ENCODE data around the gene TTBK2. TPM values are rescaled to one million over a fixed set of nuclear protein-coding genes. Genes with fewer than 3 reads are reported as not detected.

The TTBK2 gene
- total RNA-seq, 1 experiment from 2014 or later, result 10.6 TPM

DNA sequence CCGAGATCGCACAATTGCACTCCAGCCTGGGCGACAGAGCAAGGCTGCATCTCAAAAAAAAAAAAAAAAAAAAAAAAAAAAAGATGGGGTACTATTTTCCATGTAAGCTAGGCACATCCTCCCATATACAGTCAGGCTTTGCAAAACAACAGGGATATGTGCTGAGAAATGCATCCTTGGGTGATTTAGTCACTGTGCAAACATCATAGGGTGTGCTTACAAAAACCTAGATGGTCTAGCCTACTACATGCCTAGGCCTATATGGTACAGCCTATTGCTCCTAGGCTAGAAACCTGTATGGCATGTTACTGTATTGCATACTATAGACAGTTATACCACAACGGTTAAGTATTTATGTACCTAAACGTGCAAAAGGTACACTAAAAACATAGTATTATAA, 75.0 kb downstream of the TTBK2 start:
- no peak for DNase-seq (ENCODE audit: low read depth, low spot score)
- RAD21 ChIA-PET (ENCODE audit: low non-redundant PET in 1 of 2, low total read pairs in 2 of 2, uncharacterized antibody in 2 of 2, unreplicated experiment in 2 of 2), result no interaction called here
- POLR2A ChIA-PET, result no interaction called here

More for the DNA sequence above, 75.0 kb downstream of the TTBK2 start:
- TF ChIP-seq JUND (IDR thresholded peaks at IDR 0.05) (no peak), YY1 (IDR thresholded peaks at IDR 0.05; ENCODE audit: extremely low read depth, insufficient replicate concordance, low read depth, low read length) (no peak), POLR2AphosphoS5 (IDR thresholded peaks at IDR 0.05; ENCODE audit: low read depth, low read length) (no peak), ELF1 (IDR thresholded peaks at IDR 0.05; ENCODE audit: borderline replicate concordance, low read depth) (no peak), CEBPB (IDR thresholded peaks at IDR 0.05; ENCODE audit: low read depth) (no peak), EGR1 (IDR thresholded peaks at IDR 0.05; ENCODE audit: low read depth) (no peak), RAD21 (IDR thresholded peaks at IDR 0.05; ENCODE audit: low read depth) (no peak), EZH2 (IDR thresholded peaks at IDR 0.05) (no peak), FOSL1 (IDR thresholded peaks at IDR 0.05; ENCODE audit: low read depth) (no peak), POLR2A (IDR thresholded peaks at IDR 0.05; ENCODE audit: borderline replicate concordance, extremely low read depth, insufficient read depth, insufficient read length) (no peak), SIN3A (IDR thresholded peaks at IDR 0.05; ENCODE audit: low read depth) (no peak), ZFX (IDR thresholded peaks at IDR 0.05) (no peak), SRF (IDR thresholded peaks at IDR 0.05; ENCODE audit: low read depth) (no peak), SP1 (IDR thresholded peaks at IDR 0.05; ENCODE audit: low read depth) (no peak), EZH2phosphoT487 (IDR thresholded peaks at IDR 0.05; ENCODE audit: borderline replicate concordance) (no peak), ZNF274 (IDR thresholded peaks at IDR 0.05; ENCODE audit: low read depth, low read length) (no peak)
- TF ChIP-seq, protein P1, sequence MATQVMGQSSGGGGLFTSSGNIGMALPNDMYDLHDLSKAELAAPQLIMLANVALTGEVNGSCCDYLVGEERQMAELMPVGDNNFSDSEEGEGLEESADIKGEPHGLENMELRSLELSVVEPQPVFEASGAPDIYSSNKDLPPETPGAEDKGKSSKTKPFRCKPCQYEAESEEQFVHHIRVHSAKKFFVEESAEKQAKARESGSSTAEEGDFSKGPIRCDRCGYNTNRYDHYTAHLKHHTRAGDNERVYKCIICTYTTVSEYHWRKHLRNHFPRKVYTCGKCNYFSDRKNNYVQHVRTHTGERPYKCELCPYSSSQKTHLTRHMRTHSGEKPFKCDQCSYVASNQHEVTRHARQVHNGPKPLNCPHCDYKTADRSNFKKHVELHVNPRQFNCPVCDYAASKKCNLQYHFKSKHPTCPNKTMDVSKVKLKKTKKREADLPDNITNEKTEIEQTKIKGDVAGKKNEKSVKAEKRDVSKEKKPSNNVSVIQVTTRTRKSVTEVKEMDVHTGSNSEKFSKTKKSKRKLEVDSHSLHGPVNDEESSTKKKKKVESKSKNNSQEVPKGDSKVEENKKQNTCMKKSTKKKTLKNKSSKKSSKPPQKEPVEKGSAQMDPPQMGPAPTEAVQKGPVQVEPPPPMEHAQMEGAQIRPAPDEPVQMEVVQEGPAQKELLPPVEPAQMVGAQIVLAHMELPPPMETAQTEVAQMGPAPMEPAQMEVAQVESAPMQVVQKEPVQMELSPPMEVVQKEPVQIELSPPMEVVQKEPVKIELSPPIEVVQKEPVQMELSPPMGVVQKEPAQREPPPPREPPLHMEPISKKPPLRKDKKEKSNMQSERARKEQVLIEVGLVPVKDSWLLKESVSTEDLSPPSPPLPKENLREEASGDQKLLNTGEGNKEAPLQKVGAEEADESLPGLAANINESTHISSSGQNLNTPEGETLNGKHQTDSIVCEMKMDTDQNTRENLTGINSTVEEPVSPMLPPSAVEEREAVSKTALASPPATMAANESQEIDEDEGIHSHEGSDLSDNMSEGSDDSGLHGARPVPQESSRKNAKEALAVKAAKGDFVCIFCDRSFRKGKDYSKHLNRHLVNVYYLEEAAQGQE (IDR thresholded peaks at IDR 0.05; ENCODE audit: low read depth), result no peak
- TF ChIP-seq, protein P2, sequence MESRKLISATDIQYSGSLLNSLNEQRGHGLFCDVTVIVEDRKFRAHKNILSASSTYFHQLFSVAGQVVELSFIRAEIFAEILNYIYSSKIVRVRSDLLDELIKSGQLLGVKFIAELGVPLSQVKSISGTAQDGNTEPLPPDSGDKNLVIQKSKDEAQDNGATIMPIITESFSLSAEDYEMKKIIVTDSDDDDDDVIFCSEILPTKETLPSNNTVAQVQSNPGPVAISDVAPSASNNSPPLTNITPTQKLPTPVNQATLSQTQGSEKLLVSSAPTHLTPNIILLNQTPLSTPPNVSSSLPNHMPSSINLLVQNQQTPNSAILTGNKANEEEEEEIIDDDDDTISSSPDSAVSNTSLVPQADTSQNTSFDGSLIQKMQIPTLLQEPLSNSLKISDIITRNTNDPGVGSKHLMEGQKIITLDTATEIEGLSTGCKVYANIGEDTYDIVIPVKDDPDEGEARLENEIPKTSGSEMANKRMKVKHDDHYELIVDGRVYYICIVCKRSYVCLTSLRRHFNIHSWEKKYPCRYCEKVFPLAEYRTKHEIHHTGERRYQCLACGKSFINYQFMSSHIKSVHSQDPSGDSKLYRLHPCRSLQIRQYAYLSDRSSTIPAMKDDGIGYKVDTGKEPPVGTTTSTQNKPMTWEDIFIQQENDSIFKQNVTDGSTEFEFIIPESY (IDR thresholded peaks at IDR 0.05; ENCODE audit: extremely low read depth, insufficient replicate concordance, low read length), result no peak
- TF ChIP-seq, protein P3, sequence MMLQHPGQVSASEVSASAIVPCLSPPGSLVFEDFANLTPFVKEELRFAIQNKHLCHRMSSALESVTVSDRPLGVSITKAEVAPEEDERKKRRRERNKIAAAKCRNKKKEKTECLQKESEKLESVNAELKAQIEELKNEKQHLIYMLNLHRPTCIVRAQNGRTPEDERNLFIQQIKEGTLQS (IDR thresholded peaks at IDR 0.05), result no peak
- Histone ChIP-seq H3K36me3 (ENCODE audit: control insufficient read depth in 1 of 2, insufficient read depth in 2 of 2, low read length in 2 of 2) (no peaks in the 10 kb centered on the region), H4K20me1 (ENCODE audit: insufficient read depth) (no peaks in the 10 kb centered on the region), H2AFZ (ENCODE audit: low read depth, low read length, poor library complexity, severe bottlenecking) (no peak overlapping the region), H3K4me3 (replicated peaks in 1 of 2; ENCODE audit: low read depth in 1 of 2, low read length in 2 of 2) (no peak overlapping the region), H3K27me3 (ENCODE audit: insufficient read depth, low read length) (no peaks in the 10 kb centered on the region), H3K4me1 (ENCODE audit: control insufficient read depth in 1 of 2, insufficient read depth in 2 of 2, low read length in 2 of 2) (no peaks in the 10 kb centered on the region), H3K4me2 (ENCODE audit: low read length) (no peak overlapping the region), H3K9ac (ENCODE audit: low read length) (no peak overlapping the region), H3K27ac (ENCODE audit: low read depth, low read length) (no peak overlapping the region), H3K9me3 (ENCODE audit: control insufficient read depth in 1 of 2, insufficient read depth in 1 of 2, low read depth in 1 of 2, low read length in 2 of 2) (no peaks in the 10 kb centered on the region; a peak in 1 of 4 replicates), H3K9me2 (ENCODE audit: insufficient read depth) (no peaks in the 10 kb centered on the region), H3K79me2 (ENCODE audit: insufficient read depth, low read length) (no peaks in the 10 kb centered on the region)
- CTCF ChIA-PET, result no interaction called here
- BruUV-seq (replicated peaks), result no TSS peak
- intact Hi-C loops (cut with micrococcal nuclease), result no loop called here
- no peak for ATAC-seq
